PC-9 (cell line): ENCODE data around the gene LMOD3. TPM values are rescaled to one million over a fixed set of nuclear protein-coding genes. Genes with fewer than 3 reads are reported as not detected.

Experiments used
- BruUV-seq: library from RNA; stranded (reverse); fragments of 400-500 nt; replicated peaks from 2 replicates; lab custom pipeline; 2021; lab: Mats Ljungman, UMichigan
- CTCF ChIA-PET: fragments of 300-600 bp; sonication (Branson Sonifier 250); formaldehyde crosslinking; loops from one replicate; lab custom pipeline; 2022; ENCODE audit warnings: antibody characterized with exemption; lab: Charles Lee
- POLR2A ChIA-PET: fragments of 300-600 bp; sonication (Branson Sonifier 250); formaldehyde crosslinking; loops from one replicate; lab custom pipeline; 2022; ENCODE audit warnings: antibody characterized with exemption; ENCODE audit not compliant: unreplicated experiment; lab: Charles Lee
- DNase-seq, 2 experiments: peaks; one replicate each; pipeline versions ENCODE4 v3.0.0 to v3.0.0-alpha.2; 2015 to 2022; ENCODE audit warnings: mixed read lengths in 1 of 2
- H2AFZ ChIP-seq: fragments of 200-600 bp; sonication (generic); 2 replicates; pipeline ENCODE4 v1.8.1; 2017; ENCODE audit warnings: antibody characterized with exemption
- H3F3A ChIP-seq: fragments of 200-600 bp; sonication (generic); 2 replicates; pipeline ENCODE4 v1.8.1; 2017; ENCODE audit warnings: antibody characterized with exemption, mild to moderate bottlenecking, low read depth; ENCODE audit not compliant: insufficient read depth
- H3K27ac ChIP-seq: fragments of 200-600 bp; sonication (generic); 2 replicates; pipeline ENCODE4 v1.6.1; 2016; ENCODE audit warnings: mixed run types
- H3K27me3 ChIP-seq: fragments of 200-600 bp; sonication (generic); 2 replicates; pipeline ENCODE4 v1.6.1; 2016; ENCODE audit warnings: low read depth, mixed run types; ENCODE audit not compliant: insufficient read depth
- H3K36me3 ChIP-seq: fragments of 200-600 bp; sonication (generic); 2 replicates; pipeline ENCODE4 v1.6.1; 2016; ENCODE audit warnings: low read depth, mixed run types
- H3K4me1 ChIP-seq: fragments of 200-600 bp; sonication (generic); replicated peaks from 2 replicates; pipeline ENCODE4 v1.6.1; 2016; ENCODE audit warnings: mixed run types; ENCODE audit not compliant: insufficient read depth
- H3K4me2 ChIP-seq: fragments of 200-600 bp; sonication (generic); 2 replicates; pipeline ENCODE4 v1.6.1; 2017; ENCODE audit warnings: mixed run types
- H3K4me3 ChIP-seq: fragments of 200-600 bp; sonication (generic); 2 replicates; pipeline ENCODE4 v1.6.1; 2016; ENCODE audit warnings: mixed run types
- H3K79me2 ChIP-seq: fragments of 200-600 bp; sonication (generic); 2 replicates; pipeline ENCODE4 v1.6.1; 2017; ENCODE audit warnings: low read depth, mixed run types
- H3K9me2 ChIP-seq: fragments of 200-600 bp; sonication (generic); 2 replicates; pipeline ENCODE4 v1.8.1; 2017; ENCODE audit warnings: mild to moderate bottlenecking; ENCODE audit not compliant: insufficient read depth
- H3K9me3 ChIP-seq: fragments of 200-600 bp; sonication (generic); 2 replicates; pipeline ENCODE4 v1.8.1; 2016; ENCODE audit warnings: low read depth; ENCODE audit not compliant: insufficient read depth
- H4K20me1 ChIP-seq: fragments of 200-600 bp; sonication (generic); 2 replicates; pipeline ENCODE4 v1.8.1; 2017; ENCODE audit not compliant: insufficient read depth
- EZH2 ChIP-seq: fragments of 200-600 bp; sonication (generic); IDR thresholded peaks from 2 replicates; pipeline ENCODE4 v1.8.0; 2017; ENCODE audit warnings: antibody characterized with exemption, low read depth
- intact Hi-C: fragments of 100-400 bp; cut with micrococcal nuclease; formaldehyde crosslinking; loops from one replicate; pipeline ENCODE4 v1.10.0; 2022; ENCODE audit not compliant: unreplicated experiment
- total RNA-seq: library from RNA; stranded (reverse); gene quantifications from 2 replicates; pipeline ENCODE4 v1.2.3, GENCODE V29; 2021
- TF ChIP-seq, protein P1 (sequence below): fragments of 200-600 bp; sonication (generic); conservative IDR thresholded peaks from 2 replicates; pipeline ENCODE4 v1.6.1; 2017; ENCODE audit warnings: mixed run types, antibody characterized with exemption, mild to moderate bottlenecking, moderate library complexity

Gene LMOD3
- total RNA-seq, 1 experiment from 2014 or later, result not detected

GRCh38 chr3:69080233-69080920 lies 42.0 kb downstream of the LMOD3 start, which contains the start of gene UBA3:
UBA3 (minus strand) TSS chr3:69080365; CDS start chr3:69080353, 12 bp downstream.
- no peaks in the 10 kb centered on the region for H3K27me3 ChIP-seq
- no peaks in the 10 kb centered on the region for H3K9me3 ChIP-seq
- H3K4me1 ChIP-seq, result peaks cover 53% of the 10 kb centered on the region
- H3K36me3 ChIP-seq, result no peaks in the 10 kb centered on the region
- intact Hi-C loops, result loop anchor here (10.0 kb wide), 1 partner anchor 154 kb away; no protein-coding TSS in a partner anchor
- H3K27ac ChIP-seq, result peak within 1 kb of the TSS; percentile 34
- H3K79me2 ChIP-seq, result peaks cover 34% of the 10 kb centered on the region
- CTCF ChIA-PET, result no interaction called here
- peaks cover 18% of the 10 kb centered on the region for H3F3A ChIP-seq
- H3K9me2 ChIP-seq, result no peaks in the 10 kb centered on the region
- H3K4me3 ChIP-seq, result peak within 1 kb of the TSS; percentile 90
- H4K20me1 ChIP-seq, result no peaks in the 10 kb centered on the region
- POLR2A ChIA-PET, result no interaction called here
- BruUV-seq, result no TSS peak
- TF ChIP-seq, protein P1, sequence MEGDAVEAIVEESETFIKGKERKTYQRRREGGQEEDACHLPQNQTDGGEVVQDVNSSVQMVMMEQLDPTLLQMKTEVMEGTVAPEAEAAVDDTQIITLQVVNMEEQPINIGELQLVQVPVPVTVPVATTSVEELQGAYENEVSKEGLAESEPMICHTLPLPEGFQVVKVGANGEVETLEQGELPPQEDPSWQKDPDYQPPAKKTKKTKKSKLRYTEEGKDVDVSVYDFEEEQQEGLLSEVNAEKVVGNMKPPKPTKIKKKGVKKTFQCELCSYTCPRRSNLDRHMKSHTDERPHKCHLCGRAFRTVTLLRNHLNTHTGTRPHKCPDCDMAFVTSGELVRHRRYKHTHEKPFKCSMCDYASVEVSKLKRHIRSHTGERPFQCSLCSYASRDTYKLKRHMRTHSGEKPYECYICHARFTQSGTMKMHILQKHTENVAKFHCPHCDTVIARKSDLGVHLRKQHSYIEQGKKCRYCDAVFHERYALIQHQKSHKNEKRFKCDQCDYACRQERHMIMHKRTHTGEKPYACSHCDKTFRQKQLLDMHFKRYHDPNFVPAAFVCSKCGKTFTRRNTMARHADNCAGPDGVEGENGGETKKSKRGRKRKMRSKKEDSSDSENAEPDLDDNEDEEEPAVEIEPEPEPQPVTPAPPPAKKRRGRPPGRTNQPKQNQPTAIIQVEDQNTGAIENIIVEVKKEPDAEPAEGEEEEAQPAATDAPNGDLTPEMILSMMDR, result no peak
- no peak for TF ChIP-seq EZH2
- peak within 1 kb of the TSS; percentile 52; the same call in 1 of the 2 replicates for H2AFZ ChIP-seq
- DNase-seq, result peak; percentile 57 to 73
- peak within 1 kb of the TSS; percentile 94 for H3K4me2 ChIP-seq

DNA sequence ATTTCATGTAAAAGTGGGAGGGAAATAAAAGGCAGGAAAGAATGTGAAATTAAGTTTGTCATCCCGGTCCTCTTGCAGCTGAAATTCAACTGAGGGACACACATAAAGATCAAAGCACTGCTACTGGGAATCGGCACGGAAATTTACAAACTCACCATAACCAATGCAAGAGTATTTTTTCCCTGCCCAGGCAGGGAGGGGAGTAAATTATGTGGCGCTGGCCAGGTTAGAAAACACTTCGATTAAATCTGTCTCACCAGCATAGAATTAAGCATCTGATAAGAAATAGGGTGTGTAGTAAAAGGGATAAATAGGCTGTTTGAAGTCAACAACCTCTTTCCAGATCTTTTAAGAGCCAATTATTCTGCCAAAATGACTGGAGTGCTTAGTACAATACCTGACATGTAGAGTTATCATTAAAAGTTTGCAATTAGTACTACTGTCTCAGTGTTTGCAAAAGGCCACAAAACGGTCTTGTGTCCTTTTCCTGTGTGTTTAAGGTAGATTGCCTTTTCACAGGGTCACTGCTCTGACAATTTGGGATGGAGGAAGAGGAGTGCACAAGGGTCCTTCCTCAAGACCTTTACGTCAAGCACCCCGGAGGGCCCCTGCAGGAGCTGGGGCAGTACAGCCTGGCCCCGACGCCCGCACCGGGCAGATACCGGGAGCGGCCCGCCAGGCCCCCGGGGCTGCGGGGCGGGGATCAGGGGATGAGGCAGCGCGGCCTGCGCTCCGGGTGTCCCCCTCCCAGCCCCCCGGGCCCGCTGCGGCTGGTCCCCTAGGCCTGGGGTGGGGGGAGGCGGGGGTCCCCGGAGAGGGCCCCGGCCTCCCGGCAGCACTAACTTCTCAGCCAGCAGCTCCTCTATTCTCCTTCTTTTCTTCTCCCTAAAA lies 42.9 kb downstream of the LMOD3 start:
- peak in 1 of 2 experiments; percentile 38 for DNase-seq
- CTCF ChIA-PET, result interaction anchor here (0.6 kb wide), 1 partner anchor 340 kb away, joined by 6 read pairs; no protein-coding TSS in a partner anchor
- Histone ChIP-seq H3K27ac (peak overlapping the region; percentile 34), H3K79me2 (peaks cover 29% of the 10 kb centered on the region), H3K4me3 (peak overlapping the region; percentile 90), H4K20me1 (no peaks in the 10 kb centered on the region), H3K27me3 (no peaks in the 10 kb centered on the region), H3K9me3 (no peaks in the 10 kb centered on the region), H3K4me2 (peak overlapping the region; percentile 94), H3K36me3 (no peaks in the 10 kb centered on the region), H3K4me1 (peaks cover 52% of the 10 kb centered on the region), H3K9me2 (no peaks in the 10 kb centered on the region), H3F3A (peaks cover 17% of the 10 kb centered on the region), H2AFZ (0 out of 2 replicates have a peak overlapping the region, but pooled peaks have one; percentile 52)
- POLR2A ChIA-PET, result no interaction called here
- TF ChIP-seq EZH2, result no peak
- intact Hi-C loops, result loop anchor here (10.0 kb wide), 1 partner anchor 155 kb away; no protein-coding TSS in a partner anchor
- BruUV-seq, result TSS peak; percentile 64

- Histone ChIP-seq H3K4me2 (no peak overlapping the region), H2AFZ (no peak overlapping the region), H3K9me2 (no peaks in the 10 kb centered on the region), H3K4me3 (no peak overlapping the region), H4K20me1 (no peaks in the 10 kb centered on the region), H3K9me3 (no peaks in the 10 kb centered on the region), H3K27ac (no peak overlapping the region), H3K27me3 (no peaks in the 10 kb centered on the region), H3K36me3 (peaks cover 3% of the 10 kb centered on the region; the same call in 1 of the 2 replicates), H3F3A (no peaks in the 10 kb centered on the region), H3K79me2 (peaks cover 23% of the 10 kb centered on the region), H3K4me1 (peaks cover under 1% of the 10 kb centered on the region; the same call in 1 of the 2 replicates)
- BruUV-seq, result no TSS peak
- POLR2A ChIA-PET, result interaction anchor here (0.9 kb wide), 1 partner anchor 29 kb away, joined by 3 read pairs; no protein-coding TSS in a partner anchor
- intact Hi-C loops, result no loop called here
- no peak for DNase-seq
- TF ChIP-seq, protein P1, result no peak
- no peak for TF ChIP-seq EZH2
- CTCF ChIA-PET, result interaction anchor here (0.6 kb wide), 1 partner anchor 72 kb away, joined by 4 read pairs; no protein-coding TSS in a partner anchor
Measured at GRCh38 chr3:69072928-69073327, 49.5 kb downstream of the LMOD3 start.
